ENCODE data around the gene FHDC1. TPM values are rescaled to one million over a fixed set of nuclear protein-coding genes. Genes with fewer than 3 reads are reported as not detected.

The FHDC1 gene
- total and polyA plus RNA-seq, 10 donors, result 0.82 to 14.3 (median 7.5) TPM

DNA sequence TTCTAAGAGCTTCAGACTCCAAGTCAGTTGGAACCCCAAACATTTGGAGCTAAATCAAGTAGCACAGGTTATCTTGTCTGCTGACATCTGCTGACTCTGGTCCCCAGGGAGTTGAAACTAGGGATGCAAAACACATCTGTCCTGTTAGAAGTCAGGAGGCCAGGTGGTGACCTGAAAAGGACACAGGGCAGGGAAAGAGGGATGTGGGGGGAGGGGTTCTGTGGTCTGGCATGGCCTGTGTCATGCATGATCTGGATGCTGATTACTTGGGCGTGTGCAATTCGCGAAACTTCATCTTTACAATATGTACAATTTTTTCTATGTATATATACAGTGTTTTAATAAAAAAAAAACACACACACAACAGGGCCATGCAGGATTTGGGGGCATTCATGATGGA, 55.3 kb downstream of the FHDC1 start:
- H3K4me3 ChIP-seq, result no peak overlapping the region
- TF ChIP-seq POLR2AphosphoS5 (IDR thresholded peaks at IDR 0.05), result no peak
- TF ChIP-seq, protein P1, sequence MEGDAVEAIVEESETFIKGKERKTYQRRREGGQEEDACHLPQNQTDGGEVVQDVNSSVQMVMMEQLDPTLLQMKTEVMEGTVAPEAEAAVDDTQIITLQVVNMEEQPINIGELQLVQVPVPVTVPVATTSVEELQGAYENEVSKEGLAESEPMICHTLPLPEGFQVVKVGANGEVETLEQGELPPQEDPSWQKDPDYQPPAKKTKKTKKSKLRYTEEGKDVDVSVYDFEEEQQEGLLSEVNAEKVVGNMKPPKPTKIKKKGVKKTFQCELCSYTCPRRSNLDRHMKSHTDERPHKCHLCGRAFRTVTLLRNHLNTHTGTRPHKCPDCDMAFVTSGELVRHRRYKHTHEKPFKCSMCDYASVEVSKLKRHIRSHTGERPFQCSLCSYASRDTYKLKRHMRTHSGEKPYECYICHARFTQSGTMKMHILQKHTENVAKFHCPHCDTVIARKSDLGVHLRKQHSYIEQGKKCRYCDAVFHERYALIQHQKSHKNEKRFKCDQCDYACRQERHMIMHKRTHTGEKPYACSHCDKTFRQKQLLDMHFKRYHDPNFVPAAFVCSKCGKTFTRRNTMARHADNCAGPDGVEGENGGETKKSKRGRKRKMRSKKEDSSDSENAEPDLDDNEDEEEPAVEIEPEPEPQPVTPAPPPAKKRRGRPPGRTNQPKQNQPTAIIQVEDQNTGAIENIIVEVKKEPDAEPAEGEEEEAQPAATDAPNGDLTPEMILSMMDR (IDR thresholded peaks at IDR 0.05 in 8 of 11, conservative IDR thresholded peaks at IDR 0.05 in 3 of 11), result no peak
- no peak for TF ChIP-seq POLR2A (IDR thresholded peaks at IDR 0.05)
- 69 to 88% (median 77%) methylated on average over 3 of the region's 3 CpGs for WGBS, 5 donors
- H3K27ac ChIP-seq, result no peak overlapping the region
- intact Hi-C loops (cut with DNase I; ENCODE audit: low total_unique reads), result no loop called here
- no peaks in the 10 kb centered on the region for H3K9me3 ChIP-seq
- H3K36me3 ChIP-seq, result no peaks in the 10 kb centered on the region
- no peaks in the 10 kb centered on the region for H3K27me3 ChIP-seq (replicated peaks in 1 of 7)
- no peak for DNase-seq
- H3K4me1 ChIP-seq, result peaks cover 0 to 12% (median 9%) of the 10 kb centered on the region in 6 donors

GRCh38 chr4:152992027-152992426, 55.9 kb downstream of the FHDC1 start:
- 74 to 90% (median 82%) methylated on average over 8 of the region's 8 CpGs for WGBS, 5 donors
- TF ChIP-seq, protein P1 (IDR thresholded peaks at IDR 0.05 in 8 of 11, conservative IDR thresholded peaks at IDR 0.05 in 3 of 11), result no peak
- TF ChIP-seq POLR2AphosphoS5 (IDR thresholded peaks at IDR 0.05) (no peak), POLR2A (IDR thresholded peaks at IDR 0.05) (no peak)
- intact Hi-C loops (cut with DNase I; ENCODE audit: low total_unique reads), result no loop called here
- peak; percentile 44 for DNase-seq
- H3K9me3 ChIP-seq, result no peaks in the 10 kb centered on the region
- H3K36me3 ChIP-seq, result no peaks in the 10 kb centered on the region
- H3K27me3 ChIP-seq (replicated peaks in 1 of 7), result no peaks in the 10 kb centered on the region
- peaks cover 0 to 18% (median 13%) of the 10 kb centered on the region in 6 donors for H3K4me1 ChIP-seq
- no peak overlapping the region for H3K27ac ChIP-seq
- H3K4me3 ChIP-seq, result no peak overlapping the region

DNA sequence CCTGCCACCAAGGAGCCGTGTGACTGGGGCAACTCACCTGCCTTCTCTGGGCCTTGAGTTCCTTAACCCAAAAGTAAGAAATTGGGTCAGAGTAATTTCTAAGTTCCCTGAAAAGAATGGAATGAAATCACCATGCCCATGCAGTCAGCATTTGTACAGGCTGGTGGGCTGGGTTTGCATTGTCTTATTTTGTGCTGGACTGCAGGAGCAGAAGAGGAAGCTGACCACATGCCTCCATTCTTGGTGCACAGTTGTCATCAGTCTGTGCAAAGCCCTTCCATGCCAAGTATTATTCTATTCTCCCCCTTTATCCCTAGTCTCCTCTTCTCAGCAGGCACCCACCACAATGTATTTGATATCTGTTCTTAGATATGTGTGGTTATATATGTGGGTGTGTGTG, 56.3 kb downstream of the FHDC1 start:
- no peaks in the 10 kb centered on the region for H3K27me3 ChIP-seq (replicated peaks in 1 of 7)
- TF ChIP-seq POLR2A (IDR thresholded peaks at IDR 0.05) (no peak), POLR2AphosphoS5 (IDR thresholded peaks at IDR 0.05) (no peak)
- TF ChIP-seq, protein P1 (IDR thresholded peaks at IDR 0.05 in 8 of 11, conservative IDR thresholded peaks at IDR 0.05 in 3 of 11), result no peak
- H3K27ac ChIP-seq, result no peak overlapping the region
- H3K4me1 ChIP-seq, result peaks cover 0 to 22% (median 15%) of the 10 kb centered on the region in 6 donors
- no peaks in the 10 kb centered on the region for H3K9me3 ChIP-seq
- H3K4me3 ChIP-seq, result no peak overlapping the region
- no peak for DNase-seq
- no peaks in the 10 kb centered on the region for H3K36me3 ChIP-seq
- intact Hi-C loops (cut with DNase I; ENCODE audit: low total_unique reads), result no loop called here
- 82 to 100% (median 96%) methylated on average over 1 of the region's 1 CpG for WGBS, 5 donors

GRCh38 chr4:152994038-152994437, 57.9 kb downstream of the FHDC1 start:
- Histone ChIP-seq H3K27me3 (replicated peaks in 1 of 7) (no peaks in the 10 kb centered on the region), H3K36me3 (no peaks in the 10 kb centered on the region), H3K4me3 (no peak overlapping the region), H3K27ac (no peak overlapping the region), H3K4me1 (peaks cover 0 to 28% (median 15%) of the 10 kb centered on the region in 6 donors), H3K9me3 (no peaks in the 10 kb centered on the region)
- 94 to 98% (median 96%) methylated on average over 3 of the region's 3 CpGs for WGBS, 5 donors
- TF ChIP-seq, protein P1 (IDR thresholded peaks at IDR 0.05 in 8 of 11, conservative IDR thresholded peaks at IDR 0.05 in 3 of 11), result no peak
- TF ChIP-seq POLR2A (IDR thresholded peaks at IDR 0.05), result no peak
- TF ChIP-seq POLR2AphosphoS5 (IDR thresholded peaks at IDR 0.05), result no peak
- intact Hi-C loops (cut with DNase I; ENCODE audit: low total_unique reads), result no loop called here
- no peak for DNase-seq
